Middle frontal gyrus (tissue), 1 donor: ENCODE results near the gene PITPNC1.
"Not testable (repeated sequence)": the region's sequence is repeated elsewhere in the genome, so short reads cannot be mapped to it uniquely, and the experiment has no call there.

Source experiments
- DNase-seq: peaks from one replicate; pipeline ENCODE4 v3.0.0-alpha.2; 2015; ENCODE audit warnings: low spot score; ENCODE audit errors: extremely low spot score

The PITPNC1 gene

GRCh38 chr17:67376737-67377487, at the start of gene PITPNC1:
Gene PITPNC1, plus strand, starts transcription at chr17:67377281.
- DNase-seq, result peak; percentile 76

- no peak for DNase-seq
Observed at GRCh38 chr17:67328026-67328425, 49.1 kb upstream of the PITPNC1 start.

- DNase-seq, result not testable (repeated sequence)
Observed at GRCh38 chr17:67331381-67332161, 45.5 kb upstream of the PITPNC1 start.

GRCh38 chr17:67332162-67332508, 44.9 kb upstream of the PITPNC1 start:
- DNase-seq, result not testable (repeated sequence)

- DNase-seq, result no peak
Observed at GRCh38 chr17:67335245-67335835, 41.7 kb upstream of the PITPNC1 start.

- no peak for DNase-seq
Observed at GRCh38 chr17:67336859-67337258, 40.2 kb upstream of the PITPNC1 start.

- DNase-seq, result not testable (repeated sequence)
Observed at GRCh38 chr17:67338353-67338752, 38.7 kb upstream of the PITPNC1 start.

- DNase-seq, result no peak
Observed at GRCh38 chr17:67343237-67343636, 33.8 kb upstream of the PITPNC1 start.

GRCh38 chr17:67347826-67348225, 29.3 kb upstream of the PITPNC1 start:
- DNase-seq, result no peak

GRCh38 chr17:67349420-67349819, 27.7 kb upstream of the PITPNC1 start:
- DNase-seq, result no peak

- DNase-seq, result no peak
Observed at GRCh38 chr17:67353161-67353560, 23.9 kb upstream of the PITPNC1 start.

- no peak for DNase-seq
Observed at GRCh38 chr17:67353929-67354574, 23.0 kb upstream of the PITPNC1 start.

GRCh38 chr17:67358612-67359011, 18.5 kb upstream of the PITPNC1 start:
- no peak for DNase-seq

GRCh38 chr17:67359960-67360791, 16.9 kb upstream of the PITPNC1 start:
- DNase-seq, result no peak

- DNase-seq, result no peak
Observed at GRCh38 chr17:67360880-67361279, 16.2 kb upstream of the PITPNC1 start.

GRCh38 chr17:67362173-67362572, 14.9 kb upstream of the PITPNC1 start:
- no peak for DNase-seq

- no peak for DNase-seq
Observed at GRCh38 chr17:67364847-67365737, 12.0 kb upstream of the PITPNC1 start.

GRCh38 chr17:67365738-67366192, 11.3 kb upstream of the PITPNC1 start:
- DNase-seq, result no peak

GRCh38 chr17:67366193-67367157, 10.6 kb upstream of the PITPNC1 start, which contains the start of gene PSMD12:
Gene PSMD12, minus strand, starts transcription at chr17:67366577. Its CDS starts 58 bp downstream, at chr17:67366519.
- DNase-seq, result peak; percentile 88
